MG63 (cell line): Measurements from ENCODE around the gene COQ6. TPM values are rescaled to one million over a fixed set of nuclear protein-coding genes. Genes with fewer than 3 reads are reported as not detected.
"Not testable (repeated sequence)": the region's sequence is repeated elsewhere in the genome, so short reads cannot be mapped to it uniquely, and the experiment has no call there.

ENCODE experiments used
- DNase-seq: peaks from one replicate; pipeline ENCODE4 v3.0.0-alpha.2; 2020
- H3K27me3 ChIP-seq: fragments of 250-450 bp; sonication (Bioruptor Pico); 2 replicates; pipeline ENCODE4 v1.5.1; 2020; ENCODE audit warnings: mild to moderate bottlenecking, moderate library complexity
- H3K36me3 ChIP-seq: fragments of 250-450 bp; sonication (Bioruptor Pico); 2 replicates; pipeline ENCODE4 v1.5.1; 2020; ENCODE audit warnings: mild to moderate bottlenecking, moderate library complexity
- H3K4me3 ChIP-seq: fragments of 250-450 bp; sonication (Bioruptor Pico); 2 replicates; pipeline ENCODE4 v1.5.1; 2020; ENCODE audit warnings: mild to moderate bottlenecking, moderate library complexity
- H3K9me3 ChIP-seq: fragments of 250-450 bp; sonication (Bioruptor Pico); 2 replicates; pipeline ENCODE4 v1.5.1; 2020; ENCODE audit warnings: mild to moderate bottlenecking, moderate library complexity
- total RNA-seq: library from RNA; depleted of rRNA; stranded (reverse); fragments of >200 nt; shearing (Covaris generic); gene quantifications from 2 replicates; pipeline ENCODE4 v1.2.3, GENCODE V29; 2014; ENCODE audit warnings: low replicate concordance

COQ6 gene
- total RNA-seq, 1 experiment from 2014 or later = 63.1 TPM

GRCh38 chr14:73961192-73961591, 11.1 kb downstream of the COQ6 start:
- no peak for DNase-seq
- H3K36me3 ChIP-seq = peaks cover 2% of the 10 kb centered on the region

DNA sequence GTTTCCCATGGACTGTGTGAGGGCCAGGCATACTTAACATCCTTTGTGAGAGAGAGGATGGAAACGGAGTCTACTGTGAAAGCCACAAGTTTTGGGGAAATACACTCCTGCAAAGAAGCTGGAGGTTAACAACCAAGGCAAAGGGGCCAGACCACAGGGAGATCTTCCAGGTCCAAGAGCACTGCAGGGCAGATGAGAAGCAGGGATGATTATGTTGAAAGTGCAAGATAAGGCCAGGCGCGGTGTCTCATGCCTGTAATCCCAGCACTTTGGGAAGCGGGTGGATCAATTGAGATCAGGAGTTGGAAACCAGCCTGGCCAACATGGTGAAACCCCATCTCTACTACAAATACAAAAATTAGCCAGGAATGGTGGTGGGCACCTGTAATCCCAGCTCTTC, 15.1 kb downstream of the COQ6 start:
- peaks cover 2% of the 10 kb centered on the region for H3K36me3 ChIP-seq
- H3K4me3 ChIP-seq = no peak overlapping the region
- no peaks in the 10 kb centered on the region for H3K9me3 ChIP-seq
- no peaks in the 10 kb centered on the region for H3K27me3 ChIP-seq
- DNase-seq = no peak

More at GRCh38 chr14:73961192-73961591, 11.1 kb downstream of the COQ6 start:
- no peaks in the 10 kb centered on the region for H3K27me3 ChIP-seq
- no peaks in the 10 kb centered on the region for H3K9me3 ChIP-seq
- no peak overlapping the region for H3K4me3 ChIP-seq

- DNase-seq = no peak
Measured at GRCh38 chr14:73968885-73969284, 18.8 kb downstream of the COQ6 start.

GRCh38 chr14:73973497-73973896, 23.4 kb downstream of the COQ6 start:
- Histone ChIP-seq H3K36me3 (no peaks in the 10 kb centered on the region), H3K27me3 (no peaks in the 10 kb centered on the region), H3K9me3 (no peaks in the 10 kb centered on the region), H3K4me3 (no peak overlapping the region)
- DNase-seq = no peak

More at GRCh38 chr14:73968885-73969284, 18.8 kb downstream of the COQ6 start:
- no peaks in the 10 kb centered on the region for H3K27me3 ChIP-seq
- no peaks in the 10 kb centered on the region for H3K36me3 ChIP-seq
- no peak overlapping the region for H3K4me3 ChIP-seq
- H3K9me3 ChIP-seq = no peaks in the 10 kb centered on the region

- Histone ChIP-seq H3K9me3 (no peaks in the 10 kb centered on the region), H3K36me3 (no peaks in the 10 kb centered on the region), H3K27me3 (no peaks in the 10 kb centered on the region), H3K4me3 (no peak overlapping the region)
- DNase-seq = no peak
Measured at GRCh38 chr14:73976125-73976524, 26.0 kb downstream of the COQ6 start.

GRCh38 chr14:73977896-73978295, 27.8 kb downstream of the COQ6 start:
- Histone ChIP-seq H3K36me3 (no peaks in the 10 kb centered on the region), H3K27me3 (no peaks in the 10 kb centered on the region), H3K9me3 (no peaks in the 10 kb centered on the region), H3K4me3 (no peak overlapping the region)
- no peak for DNase-seq

- Histone ChIP-seq H3K36me3 (no peaks in the 10 kb centered on the region), H3K27me3 (no peaks in the 10 kb centered on the region), H3K9me3 (no peaks in the 10 kb centered on the region), H3K4me3 (no peak overlapping the region)
- DNase-seq = no peak
Measured at GRCh38 chr14:73988065-73988464, 38.0 kb downstream of the COQ6 start.

- DNase-seq, H3K4me3 ChIP-seq, H3K36me3 ChIP-seq, H3K27me3 ChIP-seq, H3K9me3 ChIP-seq: not testable (repeated sequence)
Measured at GRCh38 chr14:73988656-73989055, 38.6 kb downstream of the COQ6 start.

GRCh38 chr14:73991092-73991491, 41.0 kb downstream of the COQ6 start:
- DNase-seq = no peak
- Histone ChIP-seq H3K9me3 (no peaks in the 10 kb centered on the region), H3K27me3 (no peaks in the 10 kb centered on the region), H3K36me3 (no peaks in the 10 kb centered on the region), H3K4me3 (no peak overlapping the region)

DNA sequence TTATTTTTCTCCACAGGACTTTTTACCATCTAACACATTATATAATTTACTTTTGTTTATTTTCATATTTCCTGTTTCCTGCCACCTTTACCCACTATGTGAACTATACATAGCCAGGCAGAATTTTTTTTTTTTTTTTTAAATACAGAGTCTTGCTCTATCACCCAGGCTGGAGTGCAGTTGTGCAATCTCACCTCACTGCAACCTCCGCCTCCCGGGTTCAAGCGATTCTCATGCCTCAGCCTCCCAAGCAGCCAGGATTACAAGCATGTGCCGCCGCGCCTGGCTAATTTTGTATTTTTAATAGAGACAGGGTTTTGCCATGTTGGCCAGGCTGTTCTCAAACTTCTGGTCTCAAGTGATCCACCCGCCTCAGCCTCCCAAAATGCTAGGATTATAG, 44.8 kb downstream of the COQ6 start:
- H3K27me3 ChIP-seq, H3K9me3 ChIP-seq, H3K4me3 ChIP-seq, DNase-seq, H3K36me3 ChIP-seq: not testable (repeated sequence)

GRCh38 chr14:73995977-73996378, 45.9 kb downstream of the COQ6 start:
- no peaks in the 10 kb centered on the region for H3K36me3 ChIP-seq
- no peaks in the 10 kb centered on the region for H3K27me3 ChIP-seq
- DNase-seq = no peak
- H3K9me3 ChIP-seq = no peaks in the 10 kb centered on the region
- no peak overlapping the region for H3K4me3 ChIP-seq

- Histone ChIP-seq H3K27me3 (no peaks in the 10 kb centered on the region), H3K36me3 (no peaks in the 10 kb centered on the region), H3K9me3 (no peaks in the 10 kb centered on the region), H3K4me3 (no peak overlapping the region)
- no peak for DNase-seq
Measured at GRCh38 chr14:73996731-73997107, 46.6 kb downstream of the COQ6 start.

DNA sequence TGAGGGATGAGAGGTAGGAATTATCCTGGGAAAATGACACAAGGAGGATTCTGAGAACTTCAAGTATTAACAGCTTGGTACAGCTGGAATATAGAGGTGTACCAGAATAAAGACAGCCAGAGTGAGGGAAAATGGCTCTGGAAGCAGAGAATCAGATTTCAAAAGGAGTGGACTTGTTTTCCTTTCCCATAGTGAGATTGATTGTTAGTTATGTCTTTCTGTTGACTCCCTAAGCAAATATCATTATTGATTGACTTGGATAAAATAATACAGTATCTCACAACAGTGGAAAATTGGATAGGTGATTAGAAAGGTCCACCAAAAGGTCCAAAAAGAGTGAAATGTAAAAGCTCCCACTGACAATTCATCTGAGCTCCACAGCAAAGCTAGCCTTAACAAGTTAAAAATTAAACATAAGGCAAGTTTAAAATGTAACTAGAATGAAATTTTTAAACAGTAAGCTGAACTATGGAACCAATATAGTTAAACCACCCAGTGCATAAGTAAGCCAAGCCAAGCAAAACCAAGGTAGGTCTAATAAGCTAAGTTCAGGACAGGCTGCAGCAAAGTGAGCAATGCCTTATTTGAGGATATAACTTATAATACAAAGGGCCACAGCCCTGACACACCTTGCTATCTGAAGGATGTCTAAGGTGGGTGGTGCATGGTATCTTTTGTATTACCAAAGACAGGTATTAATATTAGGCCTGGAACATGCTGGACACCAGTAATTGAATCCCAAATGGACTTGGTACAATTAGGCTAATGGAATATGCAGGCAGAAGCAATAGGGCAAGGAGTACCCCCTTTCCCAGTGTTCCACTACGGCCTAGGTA, 47.2 kb downstream of the COQ6 start:
- DNase-seq = no peak
- Histone ChIP-seq H3K36me3 (no peaks in the 10 kb centered on the region), H3K9me3 (no peaks in the 10 kb centered on the region), H3K27me3 (no peaks in the 10 kb centered on the region), H3K4me3 (no peak overlapping the region)

GRCh38 chr14:73997944-73998447, 47.9 kb downstream of the COQ6 start:
- H3K9me3 ChIP-seq = no peaks in the 10 kb centered on the region
- H3K27me3 ChIP-seq = no peaks in the 10 kb centered on the region
- DNase-seq = no peak

DNA sequence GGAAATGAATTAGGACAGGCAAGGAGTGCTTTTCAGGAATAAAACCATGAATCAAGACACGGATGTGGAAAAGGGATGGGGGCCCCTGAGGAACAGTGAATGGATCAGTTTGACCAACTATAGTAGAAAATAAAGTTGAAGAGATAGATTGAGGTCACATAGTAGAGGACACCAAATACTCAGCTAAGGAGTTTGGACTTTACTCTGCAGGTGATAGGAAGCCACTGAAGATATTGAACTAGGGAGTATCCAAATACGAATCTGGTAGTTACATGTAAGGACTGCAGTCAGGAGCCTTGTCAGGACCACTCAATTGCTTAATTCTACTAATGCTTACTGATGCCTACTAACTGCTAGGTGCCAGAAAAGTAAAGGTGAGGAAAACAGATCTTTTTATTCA, 48.6 kb downstream of the COQ6 start:
- H3K9me3 ChIP-seq = no peaks in the 10 kb centered on the region

More at GRCh38 chr14:73997944-73998447, 47.9 kb downstream of the COQ6 start:
- Histone ChIP-seq H3K4me3 (no peak overlapping the region), H3K36me3 (no peaks in the 10 kb centered on the region)

GRCh38 chr14:74005664-74006063, 55.6 kb downstream of the COQ6 start:
- H3K27me3 ChIP-seq, H3K9me3 ChIP-seq, H3K4me3 ChIP-seq, H3K36me3 ChIP-seq, DNase-seq: not testable (repeated sequence)

More for the DNA sequence above, 48.6 kb downstream of the COQ6 start:
- no peak for DNase-seq
- Histone ChIP-seq H3K4me3 (no peak overlapping the region), H3K27me3 (no peaks in the 10 kb centered on the region), H3K36me3 (no peaks in the 10 kb centered on the region)

- no peak overlapping the region for H3K4me3 ChIP-seq
Measured at GRCh38 chr14:74008843-74009499, 58.9 kb downstream of the COQ6 start.

More at GRCh38 chr14:74008843-74009499, 58.9 kb downstream of the COQ6 start:
- no peaks in the 10 kb centered on the region for H3K27me3 ChIP-seq
- DNase-seq = no peak
- no peaks in the 10 kb centered on the region for H3K36me3 ChIP-seq
- H3K9me3 ChIP-seq = no peaks in the 10 kb centered on the region
